Measurements from ENCODE around the gene SLC26A5. TPM values are rescaled to one million over a fixed set of nuclear protein-coding genes. Genes with fewer than 3 reads are reported as not detected.

SLC26A5 gene
- polyA plus RNA-seq, 3 donors from 2014 or later, result not detected

DNA sequence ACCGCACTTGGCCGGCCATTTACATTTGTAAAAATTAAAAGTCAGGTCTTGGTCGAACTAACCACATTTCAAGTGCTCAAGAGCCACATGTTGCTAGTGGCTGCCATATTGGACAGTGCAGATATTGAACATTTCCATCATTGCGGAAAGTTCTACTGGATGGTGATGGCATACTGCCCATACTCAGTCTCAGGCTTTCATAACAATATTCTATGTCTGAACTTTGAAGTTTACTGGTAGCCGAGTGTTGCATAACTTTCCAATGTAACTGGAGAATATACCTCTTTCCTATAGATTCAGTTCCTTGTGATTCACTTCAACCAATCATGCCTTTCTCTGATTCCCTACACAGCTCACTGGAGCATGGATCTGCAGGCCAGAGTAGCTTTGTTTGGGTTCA lies 54.9 kb downstream of the SLC26A5 start:
- H3K27ac Mint-ChIP-seq, result no peak overlapping the region

DNA sequence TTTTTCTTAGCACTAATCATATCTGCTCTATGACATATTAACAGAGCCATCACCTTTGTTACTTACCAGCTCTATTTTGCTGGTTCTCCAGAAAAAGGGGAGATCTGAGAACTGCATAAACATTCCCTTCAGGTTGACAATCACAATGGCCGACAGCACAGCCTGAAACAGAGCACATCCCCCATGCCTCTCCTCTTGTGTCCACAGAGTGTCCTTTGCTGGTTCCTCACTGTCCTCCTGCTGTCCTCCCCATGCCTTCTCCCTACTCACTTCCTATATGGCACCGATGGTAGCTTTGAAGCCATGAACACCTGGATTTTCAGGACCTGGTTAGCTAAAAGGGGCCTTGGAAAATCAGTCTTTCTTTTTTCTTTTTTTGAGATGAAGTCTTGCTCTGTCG lies 56.7 kb downstream of the SLC26A5 start:
- no peak overlapping the region for H3K27ac Mint-ChIP-seq
- no peak overlapping the region for H3K4me3 Mint-ChIP-seq
- no peaks in the 10 kb centered on the region for H3K9me3 Mint-ChIP-seq

More for the DNA sequence above, 54.9 kb downstream of the SLC26A5 start:
- H3K4me1 Mint-ChIP-seq, result no peaks in the 10 kb centered on the region
- no peak for DNase-seq
- H3K36me3 Mint-ChIP-seq, result no peaks in the 10 kb centered on the region
- H3K4me3 Mint-ChIP-seq, result no peak overlapping the region
- H3K9me3 Mint-ChIP-seq, result no peaks in the 10 kb centered on the region
- H3K27me3 Mint-ChIP-seq (ENCODE audit: low read depth in 3 of 3), result peaks cover 0 to 7% (median 4%) of the 10 kb centered on the region in 3 donors

DNA sequence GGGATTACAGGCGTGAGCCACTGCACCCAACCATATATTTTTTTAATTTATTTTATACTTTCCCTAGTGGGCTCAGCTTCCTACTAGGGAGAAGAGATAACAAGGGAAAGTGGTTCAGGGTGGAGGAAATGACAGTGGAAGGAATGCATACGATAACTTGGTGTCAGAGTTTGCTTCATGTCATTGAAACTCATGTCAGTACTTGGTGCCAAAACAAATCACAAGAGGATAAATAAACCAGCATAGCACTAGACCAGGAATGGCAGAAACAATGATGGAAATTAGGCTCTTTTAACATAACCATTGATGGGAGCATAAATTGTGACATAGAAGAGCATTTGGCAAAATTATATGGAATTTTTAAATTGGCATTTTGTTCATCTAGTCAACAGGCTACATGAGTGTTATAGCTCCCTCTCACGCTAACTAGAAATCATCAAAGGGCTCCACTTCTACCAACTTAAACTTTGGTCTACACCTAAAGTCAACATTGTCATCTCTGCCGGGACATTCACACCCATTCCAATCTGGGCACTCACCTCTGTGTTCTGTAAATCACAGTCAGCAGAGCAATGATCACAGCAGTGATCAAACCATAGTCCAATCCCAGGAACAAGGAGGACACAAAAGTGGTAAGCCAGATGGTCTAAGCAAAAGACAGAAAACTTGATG lies 57.4 kb downstream of the SLC26A5 start:
- no peak for DNase-seq
- H3K27ac Mint-ChIP-seq, result no peak overlapping the region
- H3K4me3 Mint-ChIP-seq, result no peak overlapping the region
- no peaks in the 10 kb centered on the region for H3K36me3 Mint-ChIP-seq
- H3K4me1 Mint-ChIP-seq, result no peaks in the 10 kb centered on the region
- peaks cover 0 to 5% (median 0%) of the 10 kb centered on the region in 3 donors for H3K27me3 Mint-ChIP-seq (ENCODE audit: low read depth in 3 of 3)
- H3K9me3 Mint-ChIP-seq, result no peaks in the 10 kb centered on the region

More for the DNA sequence above, 56.7 kb downstream of the SLC26A5 start:
- Mint-ChIP-seq H3K27me3 (ENCODE audit: low read depth in 3 of 3) (peaks cover 0 to 5% (median 1%) of the 10 kb centered on the region in 3 donors), H3K4me1 (no peaks in the 10 kb centered on the region), H3K36me3 (no peaks in the 10 kb centered on the region)
- no peak for DNase-seq

DNA sequence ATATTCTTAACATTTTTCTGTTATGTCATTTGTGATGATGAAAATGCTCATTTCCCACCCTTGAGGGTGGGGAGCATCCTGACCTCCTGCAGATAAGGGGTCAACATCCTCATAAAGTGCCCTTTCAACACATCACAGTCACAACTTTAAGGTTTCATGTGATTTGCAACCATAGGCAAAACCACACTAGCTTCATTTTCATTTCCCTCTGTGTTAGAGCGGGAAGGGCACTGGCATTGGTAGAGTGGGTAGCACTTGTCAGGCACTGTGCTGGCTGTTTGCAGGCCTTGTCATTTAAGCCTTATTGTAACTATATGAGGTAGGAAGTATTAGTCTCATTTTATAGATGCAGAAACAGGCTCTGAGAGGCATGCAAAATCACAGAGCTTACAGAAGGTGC lies 58.8 kb downstream of the SLC26A5 start:
- H3K9me3 Mint-ChIP-seq, result no peaks in the 10 kb centered on the region
- no peaks in the 10 kb centered on the region for H3K36me3 Mint-ChIP-seq
- H3K27ac Mint-ChIP-seq, result no peak overlapping the region
- no peaks in the 10 kb centered on the region for H3K4me1 Mint-ChIP-seq
- H3K27me3 Mint-ChIP-seq (ENCODE audit: low read depth in 3 of 3), result peaks cover 0 to 5% (median 0%) of the 10 kb centered on the region in 3 donors
- H3K4me3 Mint-ChIP-seq, result no peak overlapping the region
- DNase-seq, result no peak

DNA sequence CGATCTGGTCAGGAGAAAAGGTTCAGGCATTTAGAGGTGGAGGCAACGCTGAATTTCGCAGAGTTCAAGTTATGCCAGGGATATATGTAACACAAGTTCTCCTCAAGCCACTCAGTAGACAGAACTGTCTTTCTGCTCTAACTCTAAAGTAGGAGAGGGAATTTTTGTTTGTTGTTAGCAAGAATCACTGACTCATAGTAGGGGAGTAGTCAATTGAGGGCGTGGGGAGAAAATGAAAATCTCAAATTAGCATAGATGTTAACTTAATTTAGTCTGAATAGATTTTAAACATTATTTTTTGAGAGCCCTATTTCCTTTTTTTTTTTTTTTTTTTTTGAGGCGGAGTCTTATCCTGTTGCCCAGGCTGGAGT lies 64.0 kb downstream of the SLC26A5 start:
- Mint-ChIP-seq H3K27me3 (ENCODE audit: low read depth in 3 of 3) (no peaks in the 10 kb centered on the region), H3K9me3 (no peaks in the 10 kb centered on the region), H3K4me1 (no peaks in the 10 kb centered on the region), H3K4me3 (no peak overlapping the region), H3K36me3 (no peaks in the 10 kb centered on the region), H3K27ac (no peak overlapping the region)
- no peak for DNase-seq

DNA sequence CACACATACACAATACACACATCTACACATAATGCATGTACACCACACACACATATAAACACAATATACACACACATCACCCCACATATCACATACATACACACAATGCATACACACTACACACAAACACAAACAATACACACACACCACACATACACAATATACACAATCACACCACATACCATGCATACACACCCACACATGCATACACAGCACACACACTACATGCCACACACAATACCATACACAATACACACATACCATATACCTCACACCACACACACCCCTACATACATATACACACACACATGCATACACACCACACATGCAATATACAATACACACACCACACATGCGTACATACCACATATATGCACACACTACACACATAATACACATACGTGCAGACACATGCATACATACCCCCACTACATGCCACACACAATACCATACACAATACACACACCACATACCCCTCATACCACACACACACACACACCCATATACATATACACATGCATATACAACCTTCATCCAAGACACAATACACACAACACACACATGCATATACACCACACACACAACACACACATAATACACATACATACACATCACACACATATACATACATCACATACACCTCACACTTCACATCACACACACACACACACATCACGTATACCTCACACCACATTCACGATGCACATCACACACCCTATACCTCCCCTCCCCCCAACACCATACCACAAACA lies 64.6 kb downstream of the SLC26A5 start:
- H3K36me3 Mint-ChIP-seq, result no peaks in the 10 kb centered on the region
- no peak overlapping the region for H3K4me3 Mint-ChIP-seq
- DNase-seq, result no peak
- no peaks in the 10 kb centered on the region for H3K4me1 Mint-ChIP-seq
- H3K9me3 Mint-ChIP-seq, result no peaks in the 10 kb centered on the region
- peaks cover 0 to 2% (median 2%) of the 10 kb centered on the region in 3 donors for H3K27me3 Mint-ChIP-seq (ENCODE audit: low read depth in 3 of 3)
- H3K27ac Mint-ChIP-seq, result no peak overlapping the region

DNA sequence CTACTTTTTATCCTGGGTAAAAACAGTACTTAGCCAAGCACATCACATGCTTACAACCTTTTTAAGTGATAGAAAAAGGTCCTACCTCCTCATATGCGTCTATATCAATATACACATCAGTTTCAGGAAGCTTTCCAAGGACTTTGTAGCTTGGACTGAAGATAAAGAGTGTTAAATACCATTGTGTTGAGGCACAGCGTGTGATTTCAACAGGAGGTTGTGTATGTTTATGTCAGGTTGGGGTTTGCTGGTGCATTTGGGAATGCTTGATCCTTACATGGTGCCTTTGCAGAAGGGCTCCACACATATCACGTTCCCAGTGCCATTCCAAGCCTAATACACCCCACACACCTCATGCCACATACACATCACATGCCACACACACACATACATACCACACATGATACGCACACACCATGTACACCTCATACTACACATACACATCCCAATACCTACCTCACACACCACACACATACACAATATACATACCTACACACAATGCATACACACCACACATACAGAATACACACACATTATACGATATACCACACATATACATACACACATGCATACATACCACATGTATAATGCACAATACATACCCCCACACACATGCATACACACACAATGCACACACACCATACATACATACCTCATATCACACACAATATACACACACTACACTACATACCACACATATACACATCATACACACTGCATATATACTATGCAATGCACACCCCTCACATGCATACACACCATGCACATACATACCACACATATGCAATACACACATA lies 65.4 kb downstream of the SLC26A5 start:
- no peaks in the 10 kb centered on the region for H3K9me3 Mint-ChIP-seq
- H3K27ac Mint-ChIP-seq, result no peak overlapping the region
- peaks cover 0 to 2% (median 2%) of the 10 kb centered on the region in 3 donors for H3K27me3 Mint-ChIP-seq (ENCODE audit: low read depth in 3 of 3)
- H3K4me1 Mint-ChIP-seq, result no peaks in the 10 kb centered on the region
- no peaks in the 10 kb centered on the region for H3K36me3 Mint-ChIP-seq
- H3K4me3 Mint-ChIP-seq, result no peak overlapping the region
- no peak for DNase-seq

DNA sequence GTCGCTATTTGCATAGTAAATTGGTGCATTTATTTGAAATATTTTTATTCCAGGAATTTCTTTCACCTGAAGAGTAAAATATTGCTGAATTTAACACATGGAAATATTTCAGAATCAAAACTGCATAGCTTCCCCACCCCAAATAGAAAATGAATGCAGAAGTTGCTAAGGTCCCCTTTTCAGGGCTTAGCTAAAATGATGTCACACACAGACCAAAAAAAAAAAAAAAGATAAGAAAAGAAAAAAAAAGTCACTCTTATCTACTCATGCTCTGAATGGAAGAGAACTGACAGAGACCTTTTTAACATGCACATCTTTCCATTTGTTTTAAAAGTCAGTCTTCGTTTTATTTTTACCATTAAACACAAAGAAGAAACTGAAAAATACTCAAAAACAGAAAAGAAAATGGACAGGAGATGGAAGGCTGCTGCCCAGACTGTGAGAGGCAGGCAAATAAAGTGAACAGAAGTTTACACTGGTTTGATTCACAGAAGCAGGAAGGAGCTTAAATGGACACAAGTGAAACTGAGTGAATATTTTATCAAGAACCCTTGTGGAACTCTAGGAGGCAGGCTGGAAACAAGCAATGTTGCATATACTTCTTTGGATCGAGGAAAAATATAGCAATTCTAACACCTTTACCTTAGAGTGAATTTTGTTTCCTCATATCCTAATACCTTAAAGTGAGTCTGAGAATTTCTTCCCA lies 66.6 kb downstream of the SLC26A5 start:
- H3K4me1 Mint-ChIP-seq, result no peaks in the 10 kb centered on the region
- H3K27ac Mint-ChIP-seq, result no peak overlapping the region
- peaks cover 0 to 2% (median 2%) of the 10 kb centered on the region in 3 donors for H3K27me3 Mint-ChIP-seq (ENCODE audit: low read depth in 3 of 3)
- no peak for DNase-seq
- no peaks in the 10 kb centered on the region for H3K9me3 Mint-ChIP-seq
- no peaks in the 10 kb centered on the region for H3K36me3 Mint-ChIP-seq
- H3K4me3 Mint-ChIP-seq, result no peak overlapping the region

DNA sequence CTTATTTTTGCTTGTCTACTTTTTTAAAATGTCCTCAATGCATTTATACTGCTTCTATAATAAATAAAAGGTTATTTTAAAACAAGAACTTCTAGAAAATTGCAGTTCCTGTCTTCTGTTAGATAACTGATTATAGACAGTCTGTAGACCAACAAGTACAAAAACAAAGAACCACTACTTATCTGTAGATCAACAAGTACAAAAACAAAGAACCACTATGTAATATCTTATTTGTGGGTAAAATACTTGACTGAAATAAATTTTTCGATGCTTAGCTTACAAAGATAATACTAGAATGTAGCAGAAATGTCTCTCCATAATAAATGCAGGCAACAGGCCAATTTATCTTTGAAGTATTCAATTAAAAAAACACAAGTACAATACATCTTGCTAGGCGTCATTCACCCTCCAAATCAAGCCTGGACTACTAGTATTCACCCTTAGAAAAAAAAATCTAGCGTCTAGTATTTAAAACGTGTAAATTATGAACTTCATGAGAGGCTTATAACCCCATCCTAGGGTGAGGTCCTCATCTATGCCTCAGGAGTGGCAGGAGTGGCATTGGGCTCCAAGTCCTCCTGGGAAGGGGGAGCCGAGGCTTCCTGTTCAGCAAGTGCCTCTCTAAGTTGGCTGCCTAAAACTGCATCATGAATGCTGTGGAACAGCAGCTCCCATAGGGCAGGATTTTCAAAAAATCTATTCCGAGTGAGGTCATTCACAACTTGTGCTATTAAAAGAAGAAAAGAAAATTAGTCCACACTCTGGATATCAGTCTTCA lies 72.0 kb downstream of the SLC26A5 start:
- Mint-ChIP-seq H3K4me1 (no peaks in the 10 kb centered on the region), H3K27ac (no peak overlapping the region), H3K27me3 (ENCODE audit: low read depth in 3 of 3) (peaks cover 2% of the 10 kb centered on the region in 3 donors), H3K4me3 (no peak overlapping the region), H3K9me3 (no peaks in the 10 kb centered on the region), H3K36me3 (peaks cover 0 to 13% (median 0%) of the 10 kb centered on the region in 3 donors)
- no peak for DNase-seq

DNA sequence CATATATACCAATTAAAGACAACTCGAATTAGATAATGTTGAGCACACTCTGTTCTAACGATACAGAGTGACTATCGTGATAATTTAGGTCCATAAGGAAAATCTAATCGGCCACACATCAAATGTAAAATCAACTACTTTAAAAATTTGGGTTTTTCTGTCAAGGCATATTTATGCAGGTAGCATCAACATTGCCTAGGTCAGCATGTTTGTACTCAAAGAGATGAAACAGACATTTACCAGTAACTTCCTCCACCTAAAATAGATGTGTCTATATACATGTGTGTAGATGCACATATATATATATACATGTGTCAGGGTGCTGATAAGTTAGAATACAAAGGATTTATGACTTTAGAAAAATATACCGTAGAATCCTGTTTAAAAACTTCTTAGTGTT lies 76.6 kb downstream of the SLC26A5 start:
- Mint-ChIP-seq H3K4me1 (no peaks in the 10 kb centered on the region), H3K36me3 (peaks cover 16 to 48% (median 25%) of the 10 kb centered on the region in 3 donors), H3K27ac (no peak overlapping the region), H3K9me3 (no peaks in the 10 kb centered on the region), H3K4me3 (no peak overlapping the region), H3K27me3 (ENCODE audit: low read depth in 3 of 3) (peaks cover 0 to 2% (median 0%) of the 10 kb centered on the region in 3 donors)
- no peak for DNase-seq

DNA sequence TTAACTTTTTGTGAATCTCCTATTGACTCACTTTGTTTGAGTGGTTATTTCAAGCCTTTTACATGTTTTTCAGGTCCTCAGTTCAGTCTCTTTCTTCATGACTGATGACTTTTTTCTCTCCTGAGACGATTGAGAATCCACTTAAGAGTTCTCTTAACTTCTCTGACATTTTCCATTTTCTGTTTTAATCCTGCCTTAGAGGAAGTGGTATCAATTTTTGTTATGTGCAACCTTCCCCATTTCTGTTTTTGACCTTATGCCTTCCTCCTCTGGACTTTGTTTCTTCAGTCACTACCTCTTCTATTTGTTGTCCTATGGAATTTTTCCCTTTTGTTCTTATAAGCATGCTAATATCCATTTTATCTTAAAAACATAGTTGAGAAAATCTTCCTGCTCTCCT lies 96.2 kb downstream of the SLC26A5 start:
- no peaks in the 10 kb centered on the region for H3K9me3 Mint-ChIP-seq
- no peak for DNase-seq
- H3K36me3 Mint-ChIP-seq, result peaks cover 0 to 4% (median 0%) of the 10 kb centered on the region in 3 donors
- H3K4me1 Mint-ChIP-seq, result peaks cover 52 to 88% of the 10 kb centered on the region in 2 donors
- peak overlapping the region; percentile 38 to 100 (median 67) for H3K27ac Mint-ChIP-seq
- H3K27me3 Mint-ChIP-seq (ENCODE audit: low read depth in 3 of 3), result peaks cover 2 to 6% (median 4%) of the 10 kb centered on the region in 3 donors
- H3K4me3 Mint-ChIP-seq, result peak overlapping the region; percentile 36 to 68 (median 56)

DNA sequence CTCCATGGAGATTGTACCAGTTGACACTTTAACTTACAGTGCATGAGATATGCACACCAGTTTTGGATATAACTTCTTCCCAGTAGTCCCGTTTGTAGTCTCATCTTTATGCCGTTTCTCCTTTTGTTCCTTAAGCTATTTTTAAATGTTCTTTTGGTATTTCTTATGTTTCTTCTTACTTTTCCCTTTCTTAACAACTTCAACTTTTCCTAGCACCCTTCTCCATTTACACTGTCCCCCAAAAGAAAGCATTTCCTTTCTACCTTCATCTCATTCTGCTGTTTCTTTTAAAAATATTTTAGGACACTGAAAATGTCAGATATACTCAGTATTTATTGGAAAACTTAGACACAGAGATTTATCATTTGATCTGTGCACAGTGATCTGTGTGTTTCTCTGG lies 97.0 kb downstream of the SLC26A5 start:
- Mint-ChIP-seq H3K4me1 (peaks cover 57 to 95% of the 10 kb centered on the region in 2 donors), H3K36me3 (no peaks in the 10 kb centered on the region), H3K4me3 (peak overlapping the region; percentile 99 to 100 (median 100)), H3K9me3 (no peaks in the 10 kb centered on the region), H3K27ac (peak overlapping the region; percentile 13 to 100 (median 82)), H3K27me3 (ENCODE audit: low read depth in 3 of 3) (peaks cover 4 to 11% (median 9%) of the 10 kb centered on the region in 3 donors)
- no peak for DNase-seq

DNA sequence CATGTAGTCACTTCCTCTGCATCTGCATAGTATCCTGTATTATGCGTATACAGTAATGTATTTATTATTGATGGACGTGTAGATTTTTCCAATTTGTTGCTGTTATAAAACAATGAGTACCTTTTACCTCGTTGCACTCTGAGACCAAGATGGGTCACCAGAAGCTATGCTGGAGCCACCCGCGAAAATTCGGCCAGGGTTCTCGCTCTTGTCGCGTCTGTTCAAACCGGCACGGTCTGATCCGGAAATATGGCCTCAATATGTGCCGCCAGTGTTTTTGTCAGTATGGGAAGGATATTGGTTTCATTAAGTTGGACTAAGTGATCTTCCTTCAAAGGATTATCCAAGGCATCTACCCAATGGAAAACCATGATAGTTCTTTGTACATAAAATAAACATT lies 97.6 kb downstream of the SLC26A5 start:
- Mint-ChIP-seq H3K36me3 (no peaks in the 10 kb centered on the region), H3K4me1 (peaks cover 62 to 95% of the 10 kb centered on the region in 2 donors), H3K4me3 (peak overlapping the region; percentile 99 to 100 (median 100)), H3K27ac (peak overlapping the region; percentile 99 to 100 (median 99)), H3K9me3 (no peaks in the 10 kb centered on the region), H3K27me3 (ENCODE audit: low read depth in 3 of 3) (peaks cover 4 to 11% (median 9%) of the 10 kb centered on the region in 3 donors)
- peak in 1 of 3 donors; percentile 3 for DNase-seq

All from immature natural killer cell (primary cell).